NCI-H2227 (cell line): ENCODE results near the gene MICAL3.
"Not testable (repeated sequence)": the region's sequence is repeated elsewhere in the genome, so short reads cannot be mapped to it uniquely, and the experiment has no call there.

Experiments
- DNase-seq: peaks from one replicate; lab custom pipeline; 2025; ENCODE audit not compliant: unreplicated experiment; lab: John Stamatoyannopoulos, UW

MICAL3 gene

GRCh38 chr22:18033204-18033998 is 9.0 kb upstream of the MICAL3 start:
- no peak for DNase-seq

- DNase-seq: no peak
Measured at GRCh38 chr22:18032455-18033101, 8.2 kb upstream of the MICAL3 start.

DNA sequence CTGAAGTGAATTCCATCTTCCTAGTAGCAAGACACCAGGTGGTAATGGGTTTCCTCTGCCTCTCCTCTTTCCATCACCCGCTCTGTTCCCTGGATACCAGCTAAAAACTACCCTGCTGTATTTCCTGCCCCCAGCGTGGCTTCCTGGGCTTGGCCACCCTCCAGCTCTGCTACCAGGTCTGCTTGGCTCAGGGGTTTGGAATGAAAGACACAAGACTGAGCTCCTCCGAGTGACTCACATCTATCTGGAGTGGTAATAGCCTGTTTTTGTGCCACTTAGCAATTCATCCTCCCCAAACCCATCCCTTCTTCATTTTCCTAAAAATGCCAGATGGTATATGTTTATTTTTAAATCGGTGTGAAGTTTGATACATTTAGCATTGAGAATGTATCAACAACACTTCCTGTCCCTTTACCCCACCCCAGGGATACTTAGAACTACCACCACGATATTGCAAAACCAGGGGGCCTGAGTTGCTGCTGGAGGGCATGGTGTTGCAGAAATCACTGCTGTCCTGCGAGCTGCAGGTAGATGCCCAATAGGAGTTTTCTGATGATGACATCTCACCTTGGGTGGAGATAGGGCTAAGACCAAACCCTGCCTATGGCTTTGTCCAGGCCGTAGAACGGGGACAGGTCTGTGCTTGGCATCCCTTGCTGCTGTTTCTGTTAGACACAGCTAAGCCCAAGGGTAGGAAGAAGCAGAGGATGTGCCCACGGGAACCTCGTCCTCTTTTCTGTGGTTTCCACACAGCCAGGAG is 7.5 kb upstream of the MICAL3 start:
- DNase-seq: no peak

DNA sequence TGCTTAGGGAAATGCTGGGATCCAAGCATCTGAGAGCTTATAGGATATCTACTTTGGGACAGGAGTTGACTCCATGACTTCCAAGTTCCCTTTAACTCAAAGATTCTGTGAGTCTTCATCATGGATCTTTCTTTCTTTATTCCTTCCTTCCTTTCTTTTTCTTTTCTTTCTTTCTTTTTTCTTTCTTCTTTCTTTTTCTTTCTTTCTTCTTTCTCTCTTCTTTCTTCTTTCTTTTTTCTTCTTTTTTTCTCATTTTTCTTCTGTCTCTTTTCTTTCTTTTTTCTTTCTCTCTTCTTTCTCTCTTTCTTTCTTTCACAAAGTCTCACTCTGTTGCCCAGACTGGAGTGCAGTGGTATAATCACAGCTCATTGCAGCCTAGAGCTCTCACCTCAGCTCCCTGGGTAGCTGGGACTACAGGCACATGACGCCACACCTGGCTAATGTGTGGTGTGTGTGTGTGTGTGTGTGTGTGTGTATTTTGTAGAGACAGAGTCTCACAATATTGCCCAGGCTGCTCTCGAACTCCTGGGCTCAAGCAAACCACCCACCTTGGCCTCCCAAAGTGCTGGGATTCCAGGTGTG is 5.4 kb upstream of the MICAL3 start:
- no peak for DNase-seq

DNA sequence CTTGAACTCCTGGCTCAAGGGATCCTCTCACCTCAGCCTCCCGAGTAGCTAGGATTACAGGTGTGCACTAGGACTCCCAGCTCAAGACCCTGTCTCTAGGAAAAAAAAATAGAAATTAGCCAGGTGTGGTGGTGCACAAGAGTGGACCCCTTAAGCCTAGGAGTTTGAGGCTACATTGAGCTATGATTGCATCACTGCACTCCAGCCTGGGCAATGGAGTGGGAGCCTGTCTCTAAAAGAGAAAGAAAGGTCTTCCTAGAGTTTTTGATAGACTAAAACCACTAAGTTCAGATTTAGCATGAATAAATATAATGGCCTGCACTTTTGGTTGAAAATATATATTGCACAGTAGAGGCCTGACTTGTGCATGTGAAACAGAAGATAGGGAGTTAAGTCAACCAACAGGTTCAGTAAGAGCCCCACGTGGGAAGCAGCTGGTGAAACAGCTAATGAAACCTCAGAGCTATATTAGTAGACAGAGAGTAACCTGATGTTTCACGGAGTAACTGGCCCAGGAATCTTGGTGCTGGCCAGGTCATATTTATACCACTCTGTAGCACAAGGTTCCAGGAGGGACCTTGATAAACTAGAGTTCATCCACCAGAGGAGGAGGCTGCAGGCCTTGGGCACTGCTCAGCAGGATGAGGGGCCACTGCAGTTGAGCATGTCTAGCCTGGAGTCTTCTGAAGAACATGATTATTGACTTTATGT is 4.6 kb upstream of the MICAL3 start:
- DNase-seq: no peak

- not testable (repeated sequence) for DNase-seq
Measured at GRCh38 chr22:18025898-18026297, 1.5 kb upstream of the MICAL3 start.

DNA sequence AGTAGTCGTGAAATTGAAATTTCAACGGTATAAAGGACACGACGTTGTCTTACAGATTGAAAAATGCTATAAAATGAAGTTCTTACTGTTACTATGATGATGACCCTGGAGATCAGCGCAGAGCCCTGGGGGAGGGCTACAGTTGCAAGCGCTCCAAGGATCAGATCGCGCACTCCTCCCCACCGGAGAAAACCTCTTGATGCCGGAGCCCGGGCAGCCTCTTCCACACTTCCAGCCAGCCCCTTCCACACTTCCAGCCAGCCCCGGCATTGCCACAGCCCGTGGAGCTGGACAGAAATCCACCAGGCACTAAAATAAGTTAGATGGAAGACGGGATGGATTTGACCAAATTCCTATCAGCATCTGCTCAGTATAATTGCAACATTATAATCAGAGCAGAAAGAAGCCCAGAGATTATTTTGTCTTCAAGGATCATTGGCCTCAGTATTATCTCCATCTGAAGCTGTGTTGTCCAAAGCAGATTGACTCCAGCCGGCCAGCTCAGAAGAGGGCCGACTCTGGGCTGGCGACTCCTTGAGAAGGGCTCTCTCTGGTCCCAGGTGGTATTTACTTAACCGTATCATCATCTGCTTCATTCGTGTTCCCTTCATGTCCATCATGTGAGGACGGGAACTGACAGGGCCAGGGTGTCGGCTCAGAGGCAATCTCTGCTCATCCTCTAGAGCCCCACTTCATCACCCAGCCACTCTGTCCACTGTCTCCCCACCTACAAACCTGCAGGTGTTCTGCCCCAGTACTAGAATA is 777 bp upstream of the MICAL3 start:
- no peak for DNase-seq

GRCh38 chr22:18023509-18024275 is 669 bp downstream of the MICAL3 start:
- peak; percentile 84 for DNase-seq

DNA sequence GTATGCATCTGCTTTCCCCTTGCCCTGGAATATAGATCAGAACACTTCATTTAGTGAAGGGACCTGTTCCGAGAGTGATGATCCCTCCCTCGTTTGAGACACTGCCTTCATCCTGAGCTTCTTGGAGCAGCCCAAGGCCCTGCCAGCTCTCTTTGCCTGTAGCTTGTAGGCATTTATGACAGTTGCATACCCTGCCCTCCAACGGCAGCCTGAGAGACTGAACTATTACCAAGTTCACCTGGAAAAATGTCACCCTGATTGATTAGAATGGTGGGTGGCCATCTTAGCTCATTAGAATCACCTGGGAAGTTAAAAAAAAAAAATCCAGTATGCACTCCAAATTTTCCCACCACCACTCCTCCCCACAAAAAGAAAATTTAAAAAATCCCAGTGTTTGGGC is 1.5 kb downstream of the MICAL3 start:
- no peak for DNase-seq

DNA sequence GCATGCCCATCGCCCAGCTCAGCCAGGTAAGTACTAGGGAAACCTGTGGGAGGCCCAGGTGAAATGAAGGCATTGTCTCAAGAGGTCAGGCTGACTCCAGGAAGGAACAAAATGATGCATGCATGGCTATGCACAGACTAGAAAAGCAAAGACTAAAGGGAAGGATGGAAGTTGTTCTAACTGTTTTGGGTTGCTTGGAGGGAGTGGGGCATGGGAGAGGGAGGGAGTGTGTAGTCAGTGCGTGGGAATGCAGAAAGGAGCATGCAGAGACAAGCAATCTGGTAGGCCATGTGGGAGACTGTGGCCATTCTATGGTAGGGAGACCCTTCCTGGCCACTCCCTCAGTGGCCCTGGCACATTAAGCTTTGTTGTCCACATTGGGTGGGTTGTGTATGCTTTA is 2.9 kb downstream of the MICAL3 start:
- no peak for DNase-seq

- DNase-seq: not testable (repeated sequence)
Measured at GRCh38 chr22:18020743-18021142, 3.6 kb downstream of the MICAL3 start.

GRCh38 chr22:18013947-18014346 is 10.4 kb downstream of the MICAL3 start:
- DNase-seq: no peak

GRCh38 chr22:18013436-18013835 is 10.9 kb downstream of the MICAL3 start:
- no peak for DNase-seq

DNA sequence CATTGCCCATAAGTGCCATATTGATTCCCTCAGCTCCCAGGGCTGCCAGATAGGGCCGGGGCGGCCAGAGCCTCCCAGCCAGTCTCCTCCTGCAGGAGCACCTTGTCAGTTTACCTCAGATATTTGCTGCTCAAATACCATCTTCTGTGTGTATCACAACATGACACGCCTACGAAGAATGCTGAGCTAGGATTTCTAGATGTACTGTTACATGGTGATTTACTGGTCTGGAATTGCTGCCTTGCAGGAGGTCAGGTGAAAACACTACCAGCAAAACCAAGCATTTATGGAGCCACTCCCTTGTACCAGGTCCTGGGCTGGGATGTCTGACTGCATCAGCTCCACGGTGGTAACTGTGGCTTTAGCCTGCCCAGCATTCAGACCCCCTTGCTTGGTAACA is 11.8 kb downstream of the MICAL3 start:
- DNase-seq: no peak

DNA sequence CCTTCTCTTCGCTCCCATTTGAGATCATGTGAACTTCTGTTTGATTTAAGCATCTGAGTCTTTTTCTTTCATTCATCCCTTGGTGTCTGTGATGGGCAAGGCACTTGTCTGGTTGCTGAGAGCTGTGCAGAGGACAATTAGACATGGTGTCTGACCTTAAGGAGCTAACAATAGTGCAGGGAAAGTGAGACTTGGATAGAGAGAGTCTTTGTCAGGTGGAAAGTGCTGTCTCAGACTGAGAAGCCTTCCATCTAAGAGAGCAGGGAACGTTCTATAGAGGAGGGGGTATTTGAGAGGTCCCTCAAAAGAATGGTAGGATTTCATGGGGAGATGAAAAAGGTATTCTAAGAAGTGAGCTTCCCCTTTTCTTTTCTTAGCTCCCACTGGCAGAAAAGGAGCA is 14.1 kb downstream of the MICAL3 start:
- no peak for DNase-seq

DNA sequence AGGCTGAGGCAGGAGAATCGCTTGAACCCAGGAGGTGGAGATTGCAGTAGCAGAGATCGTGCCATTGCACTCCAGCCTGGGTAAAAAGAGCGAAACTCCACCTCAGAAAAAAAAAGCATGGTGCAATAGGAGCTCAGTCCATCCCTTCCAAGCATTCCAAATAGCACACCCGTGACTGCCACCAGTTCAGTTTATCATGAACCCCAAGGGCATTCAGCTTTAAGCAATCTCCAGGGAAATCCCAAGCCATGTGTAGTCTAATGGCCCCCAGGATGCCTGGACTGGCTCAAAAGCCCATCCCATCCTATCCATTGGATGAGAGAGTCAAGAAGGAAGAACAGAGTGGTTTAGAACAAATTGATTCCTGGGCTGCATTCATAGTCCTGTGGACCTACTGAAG is 16.2 kb downstream of the MICAL3 start:
- no peak for DNase-seq

GRCh38 chr22:18005201-18005926 is 19.0 kb downstream of the MICAL3 start:
- no peak for DNase-seq

DNA sequence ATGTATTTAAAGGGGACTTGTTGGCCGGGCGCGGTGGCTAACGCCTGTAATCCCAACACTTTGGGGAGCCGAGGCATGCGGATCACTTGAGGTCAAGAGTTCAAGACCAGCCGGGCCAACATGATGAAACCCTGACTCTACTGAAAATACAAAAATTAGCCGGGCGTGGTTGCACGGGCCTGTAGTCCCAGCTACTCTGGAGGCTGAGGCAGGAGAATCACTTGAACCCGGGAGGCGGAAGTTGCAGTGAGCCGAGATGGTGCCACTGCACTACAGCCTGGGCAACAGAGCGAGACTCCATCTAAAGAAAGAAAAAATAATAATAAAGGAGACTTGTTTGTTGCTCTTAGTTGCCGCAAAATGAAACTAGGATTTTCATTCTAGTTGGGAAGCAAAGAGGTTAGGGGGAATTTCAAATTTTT is 22.5 kb downstream of the MICAL3 start:
- DNase-seq: not testable (repeated sequence)
